ENCODE results near the gene ZMAT5.

ZMAT5 gene

GRCh38 chr22:29765905-29766631 is 739 bp downstream of the ZMAT5 start:
- Histone ChIP-seq H3K9ac (ENCODE audit: low read length) (peak overlapping the region; percentile 79), H3K9me3 (ENCODE audit: insufficient read depth, low read length) (no peaks in the 10 kb centered on the region), H2AFZ (ENCODE audit: low read depth, low read length, severe bottlenecking) (peak overlapping the region; percentile 72), H4K20me1 (ENCODE audit: low read depth, low read length) (no peaks in the 10 kb centered on the region), H3F3A (ENCODE audit: insufficient read depth) (no peaks in the 10 kb centered on the region), H3K36me3 (ENCODE audit: low read length) (0 out of 2 replicates have a peak, but pooled peaks cover 2% of the 10 kb centered on the region), H3K4me2 (ENCODE audit: low read depth, low read length, poor library complexity, severe bottlenecking) (peak overlapping the region; percentile 69), H3K79me2 (ENCODE audit: insufficient read depth, low read length) (peaks cover 25% of the 10 kb centered on the region), H3K27ac (ENCODE audit: low read depth, low read length) (peak overlapping the region; percentile 41), H3K4me3 (ENCODE audit: insufficient read depth, low read length, poor library complexity, severe bottlenecking) (peak overlapping the region; percentile 88), H3K9me2 (replicated peaks; ENCODE audit: insufficient read depth, low read length) (no peaks in the 10 kb centered on the region), H3K27me3 (ENCODE audit: low read length) (no peaks in the 10 kb centered on the region)
- no peak for TF ChIP-seq CTCF (IDR thresholded peaks at IDR 0.05; ENCODE audit: insufficient read depth, low read length, poor library complexity, severe bottlenecking)
- TF ChIP-seq EZH2phosphoT487 (conservative IDR thresholded peaks at IDR 0.05; ENCODE audit: low read length) = no peak

- H3K9ac ChIP-seq (ENCODE audit: low read length) = no peak overlapping the region
- H3K9me2 ChIP-seq (replicated peaks; ENCODE audit: insufficient read depth, low read length) = no peaks in the 10 kb centered on the region
- no peaks in the 10 kb centered on the region for H3F3A ChIP-seq (ENCODE audit: insufficient read depth)
- peaks cover 10% of the 10 kb centered on the region; the same call in 1 of the 2 replicates for H3K79me2 ChIP-seq (ENCODE audit: insufficient read depth, low read length)
- H3K27me3 ChIP-seq (ENCODE audit: low read length) = no peaks in the 10 kb centered on the region
- no peak for TF ChIP-seq CTCF (IDR thresholded peaks at IDR 0.05; ENCODE audit: insufficient read depth, low read length, poor library complexity, severe bottlenecking)
- TF ChIP-seq EZH2phosphoT487 (conservative IDR thresholded peaks at IDR 0.05; ENCODE audit: low read length) = no peak
- no peak overlapping the region for H3K27ac ChIP-seq (ENCODE audit: low read depth, low read length)
- no peaks in the 10 kb centered on the region for H4K20me1 ChIP-seq (ENCODE audit: low read depth, low read length)
- no peaks in the 10 kb centered on the region for H3K36me3 ChIP-seq (ENCODE audit: low read length)
- no peak overlapping the region for H3K4me3 ChIP-seq (ENCODE audit: insufficient read depth, low read length, poor library complexity, severe bottlenecking)
- no peak overlapping the region for H3K4me2 ChIP-seq (ENCODE audit: low read depth, low read length, poor library complexity, severe bottlenecking)
- H2AFZ ChIP-seq (ENCODE audit: low read depth, low read length, severe bottlenecking) = no peak overlapping the region
- H3K9me3 ChIP-seq (ENCODE audit: insufficient read depth, low read length) = no peaks in the 10 kb centered on the region
These were observed 4.5 kb downstream of the ZMAT5 start for GRCh38 chr22:29762263-29762662.

- no peaks in the 10 kb centered on the region for H4K20me1 ChIP-seq (ENCODE audit: low read depth, low read length)
- H3K27ac ChIP-seq (ENCODE audit: low read depth, low read length) = no peak overlapping the region
- H2AFZ ChIP-seq (ENCODE audit: low read depth, low read length, severe bottlenecking) = no peak overlapping the region
- no peak overlapping the region for H3K9ac ChIP-seq (ENCODE audit: low read length)
- H3K9me2 ChIP-seq (replicated peaks; ENCODE audit: insufficient read depth, low read length) = no peaks in the 10 kb centered on the region
- H3K79me2 ChIP-seq (ENCODE audit: insufficient read depth, low read length) = no peaks in the 10 kb centered on the region
- H3K36me3 ChIP-seq (ENCODE audit: low read length) = no peaks in the 10 kb centered on the region
- no peak overlapping the region for H3K4me2 ChIP-seq (ENCODE audit: low read depth, low read length, poor library complexity, severe bottlenecking)
- no peaks in the 10 kb centered on the region for H3K9me3 ChIP-seq (ENCODE audit: insufficient read depth, low read length)
- no peak for TF ChIP-seq EZH2phosphoT487 (conservative IDR thresholded peaks at IDR 0.05; ENCODE audit: low read length)
- no peak for TF ChIP-seq CTCF (IDR thresholded peaks at IDR 0.05; ENCODE audit: insufficient read depth, low read length, poor library complexity, severe bottlenecking)
- H3F3A ChIP-seq (ENCODE audit: insufficient read depth) = no peaks in the 10 kb centered on the region
- no peak overlapping the region for H3K4me3 ChIP-seq (ENCODE audit: insufficient read depth, low read length, poor library complexity, severe bottlenecking)
- no peaks in the 10 kb centered on the region for H3K27me3 ChIP-seq (ENCODE audit: low read length)
These were observed 7.8 kb downstream of the ZMAT5 start for GRCh38 chr22:29758959-29759358.

Data from SU-DHL-6 (cell line).